Activated CD4-positive, alpha-beta T cell treated with anti-CD3 and anti-CD28 coated beads, Interleukin-2, amount 50 U/mL, for 4 hours (primary cell): Measurements from ENCODE around the gene OTUD7B.
"Not testable (repeated sequence)": the region's sequence is repeated elsewhere in the genome, so short reads cannot be mapped to it uniquely, and the experiment has no call there.

Source experiments
- DNase-seq, 2 experiments: peaks; one replicate each; pipeline ENCODE4 v3.0.0-alpha.2; 2020

Gene OTUD7B

GRCh38 chr1:150010393-150011115, at the start of gene OTUD7B:
TSS of gene OTUD7B (minus strand) at chr1:150010726. CDS start at chr1:149977510, 33,216 bp downstream.
- DNase-seq = peak; percentile 59 to 60

GRCh38 chr1:150060260-150060659, 49.7 kb upstream of the OTUD7B start:
- DNase-seq = no peak

- DNase-seq = no peak
Measured at GRCh38 chr1:150056407-150056806, 45.9 kb upstream of the OTUD7B start.

- not testable (repeated sequence) for DNase-seq
Measured at GRCh38 chr1:150055507-150055906, 45.0 kb upstream of the OTUD7B start.

GRCh38 chr1:150053926-150054325, 43.4 kb upstream of the OTUD7B start:
- no peak for DNase-seq

GRCh38 chr1:150051905-150052412, 41.4 kb upstream of the OTUD7B start:
- not testable (repeated sequence) for DNase-seq

GRCh38 chr1:150051089-150051373, 40.5 kb upstream of the OTUD7B start:
- no peak for DNase-seq

GRCh38 chr1:150049926-150050325, 39.4 kb upstream of the OTUD7B start:
- DNase-seq = no peak

GRCh38 chr1:150034336-150034735, 23.8 kb upstream of the OTUD7B start:
- DNase-seq = no peak

GRCh38 chr1:150028322-150028721, 17.8 kb upstream of the OTUD7B start:
- no peak for DNase-seq

- DNase-seq = no peak
Measured at GRCh38 chr1:150024156-150024555, 13.6 kb upstream of the OTUD7B start.

- DNase-seq = no peak
Measured at GRCh38 chr1:150022357-150022756, 11.8 kb upstream of the OTUD7B start.

- no peak for DNase-seq
Measured at GRCh38 chr1:150021191-150021694, 10.7 kb upstream of the OTUD7B start.

GRCh38 chr1:150020711-150021110, 10.2 kb upstream of the OTUD7B start:
- no peak for DNase-seq

GRCh38 chr1:150018165-150018564, 7.6 kb upstream of the OTUD7B start:
- no peak for DNase-seq

- no peak for DNase-seq
Measured at GRCh38 chr1:150017206-150017750, 6.8 kb upstream of the OTUD7B start.

GRCh38 chr1:150015651-150016131, 5.2 kb upstream of the OTUD7B start:
- no peak for DNase-seq

- DNase-seq = no peak
Measured at GRCh38 chr1:150012611-150013010, 2.1 kb upstream of the OTUD7B start.

GRCh38 chr1:150009604-150010392, 728 bp downstream of the OTUD7B start:
- peak; percentile 57 to 61 for DNase-seq

GRCh38 chr1:150008699-150009098, 1.8 kb downstream of the OTUD7B start:
- DNase-seq = no peak

- DNase-seq = no peak
Measured at GRCh38 chr1:150006881-150007421, 3.6 kb downstream of the OTUD7B start.

GRCh38 chr1:150005606-150006005, 4.9 kb downstream of the OTUD7B start:
- DNase-seq = no peak

GRCh38 chr1:150003801-150004200, 6.7 kb downstream of the OTUD7B start:
- no peak for DNase-seq
